ENCODE data around the gene OR2A7.
"Not testable (repeated sequence)": the region's sequence is repeated elsewhere in the genome, so short reads cannot be mapped to it uniquely, and the experiment has no call there.

OR2A7 gene

GRCh38 chr7:144233039-144233438, 31.6 kb downstream of the OR2A7 start:
- H3K9me2 ChIP-seq (replicated peaks; ENCODE audit: insufficient read depth, low read length); H2AFZ ChIP-seq (ENCODE audit: low read length); H3K9me3 ChIP-seq (replicated peaks; ENCODE audit: insufficient read depth, low read length); H3K27ac ChIP-seq (ENCODE audit: low read length); H3K9ac ChIP-seq (ENCODE audit: low read length); H3K27me3 ChIP-seq (replicated peaks; ENCODE audit: insufficient read depth, low read length); H3F3A ChIP-seq (ENCODE audit: insufficient read depth, low read length); H3K4me1 ChIP-seq (ENCODE audit: low read length); H4K20me1 ChIP-seq (ENCODE audit: insufficient read depth, low read length); DNase-seq; H3K79me2 ChIP-seq (ENCODE audit: low read length); H3K36me3 ChIP-seq (replicated peaks; ENCODE audit: insufficient read depth, low read length); H3K4me2 ChIP-seq (ENCODE audit: low read depth, low read length); H3K4me3 ChIP-seq (ENCODE audit: low read length): not testable (repeated sequence)

- H3K9me2 ChIP-seq (replicated peaks; ENCODE audit: insufficient read depth, low read length); H3K4me1 ChIP-seq (ENCODE audit: low read length); H3K9ac ChIP-seq (ENCODE audit: low read length); DNase-seq; H3K36me3 ChIP-seq (replicated peaks; ENCODE audit: insufficient read depth, low read length); H3K9me3 ChIP-seq (replicated peaks; ENCODE audit: insufficient read depth, low read length); H3K4me2 ChIP-seq (ENCODE audit: low read depth, low read length); H3K27me3 ChIP-seq (replicated peaks; ENCODE audit: insufficient read depth, low read length); H3K79me2 ChIP-seq (ENCODE audit: low read length); H3K4me3 ChIP-seq (ENCODE audit: low read length); H4K20me1 ChIP-seq (ENCODE audit: insufficient read depth, low read length); H3K27ac ChIP-seq (ENCODE audit: low read length); H2AFZ ChIP-seq (ENCODE audit: low read length); H3F3A ChIP-seq (ENCODE audit: insufficient read depth, low read length): not testable (repeated sequence)
These were observed 33.6 kb downstream of the OR2A7 start for GRCh38 chr7:144231027-144231426.

DNA sequence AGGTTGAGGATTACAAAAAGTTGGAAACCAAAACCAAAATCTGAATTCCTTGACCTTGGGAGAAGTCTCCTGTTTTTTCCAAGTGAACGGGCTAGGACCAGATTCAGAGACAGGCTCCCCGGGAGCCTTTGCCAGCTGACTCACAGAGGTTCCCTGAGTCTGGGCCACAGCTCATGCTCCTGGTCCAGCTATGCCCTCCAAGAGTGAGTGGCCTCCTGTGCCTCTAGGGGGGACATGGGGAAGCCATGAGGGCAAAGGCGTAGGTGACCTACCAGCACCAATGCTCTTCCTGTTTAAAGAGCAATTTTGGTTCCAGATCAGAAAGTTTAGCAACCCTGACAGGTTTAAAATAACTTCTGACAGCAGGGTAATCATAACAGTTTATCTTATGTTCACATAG, 35.8 kb downstream of the OR2A7 start:
- not testable (repeated sequence) for H3K4me2 ChIP-seq (ENCODE audit: low read depth, low read length); H3K9me3 ChIP-seq (replicated peaks; ENCODE audit: insufficient read depth, low read length); H4K20me1 ChIP-seq (ENCODE audit: insufficient read depth, low read length); H3K27me3 ChIP-seq (replicated peaks; ENCODE audit: insufficient read depth, low read length); H3K9me2 ChIP-seq (replicated peaks; ENCODE audit: insufficient read depth, low read length); H3K9ac ChIP-seq (ENCODE audit: low read length); H3K4me1 ChIP-seq (ENCODE audit: low read length); H2AFZ ChIP-seq (ENCODE audit: low read length); H3F3A ChIP-seq (ENCODE audit: insufficient read depth, low read length); DNase-seq; H3K4me3 ChIP-seq (ENCODE audit: low read length); H3K79me2 ChIP-seq (ENCODE audit: low read length); H3K36me3 ChIP-seq (replicated peaks; ENCODE audit: insufficient read depth, low read length); H3K27ac ChIP-seq (ENCODE audit: low read length)

- H3K4me3 ChIP-seq (ENCODE audit: low read length); H2AFZ ChIP-seq (ENCODE audit: low read length); DNase-seq; H3K9me3 ChIP-seq (replicated peaks; ENCODE audit: insufficient read depth, low read length); H3K27ac ChIP-seq (ENCODE audit: low read length); H3K4me2 ChIP-seq (ENCODE audit: low read depth, low read length); H3K36me3 ChIP-seq (replicated peaks; ENCODE audit: insufficient read depth, low read length); H3K27me3 ChIP-seq (replicated peaks; ENCODE audit: insufficient read depth, low read length); H3F3A ChIP-seq (ENCODE audit: insufficient read depth, low read length); H3K9ac ChIP-seq (ENCODE audit: low read length); H3K79me2 ChIP-seq (ENCODE audit: low read length); H3K4me1 ChIP-seq (ENCODE audit: low read length); H4K20me1 ChIP-seq (ENCODE audit: insufficient read depth, low read length); H3K9me2 ChIP-seq (replicated peaks; ENCODE audit: insufficient read depth, low read length): not testable (repeated sequence)
These were observed 37.7 kb downstream of the OR2A7 start for GRCh38 chr7:144226866-144227265.

- H3K4me2 ChIP-seq (ENCODE audit: low read depth, low read length); DNase-seq; H3K79me2 ChIP-seq (ENCODE audit: low read length); H3K27ac ChIP-seq (ENCODE audit: low read length); H3K4me3 ChIP-seq (ENCODE audit: low read length); H3K36me3 ChIP-seq (replicated peaks; ENCODE audit: insufficient read depth, low read length); H4K20me1 ChIP-seq (ENCODE audit: insufficient read depth, low read length); H2AFZ ChIP-seq (ENCODE audit: low read length); H3K4me1 ChIP-seq (ENCODE audit: low read length); H3K9me3 ChIP-seq (replicated peaks; ENCODE audit: insufficient read depth, low read length); H3K9ac ChIP-seq (ENCODE audit: low read length); H3K9me2 ChIP-seq (replicated peaks; ENCODE audit: insufficient read depth, low read length); H3K27me3 ChIP-seq (replicated peaks; ENCODE audit: insufficient read depth, low read length); H3F3A ChIP-seq (ENCODE audit: insufficient read depth, low read length): not testable (repeated sequence)
These were observed 40.9 kb downstream of the OR2A7 start for GRCh38 chr7:144223675-144224074.

DNA sequence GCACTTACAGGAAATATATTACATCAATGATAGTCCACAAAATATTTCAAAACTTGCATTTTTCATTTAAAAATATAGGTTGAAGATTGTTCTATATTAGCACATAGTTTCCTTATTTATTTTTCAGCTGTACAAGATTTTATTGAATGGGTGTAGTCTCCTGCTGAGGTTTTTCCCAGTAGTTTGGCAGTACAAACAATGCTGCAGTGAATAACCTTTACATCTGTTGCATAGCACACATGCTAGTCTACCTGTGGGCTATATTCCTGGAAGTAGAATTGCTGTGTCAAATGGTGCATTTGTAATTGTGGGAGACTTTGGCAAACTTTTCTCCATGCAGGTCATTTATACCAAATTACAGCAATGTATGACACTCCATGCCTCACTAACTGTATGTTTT, 44.1 kb downstream of the OR2A7 start:
- H4K20me1 ChIP-seq (ENCODE audit: insufficient read depth, low read length); H3F3A ChIP-seq (ENCODE audit: insufficient read depth, low read length); H3K27me3 ChIP-seq (replicated peaks; ENCODE audit: insufficient read depth, low read length); H3K79me2 ChIP-seq (ENCODE audit: low read length); H3K27ac ChIP-seq (ENCODE audit: low read length); H3K4me2 ChIP-seq (ENCODE audit: low read depth, low read length); H2AFZ ChIP-seq (ENCODE audit: low read length); H3K9me2 ChIP-seq (replicated peaks; ENCODE audit: insufficient read depth, low read length); H3K36me3 ChIP-seq (replicated peaks; ENCODE audit: insufficient read depth, low read length); DNase-seq; H3K9me3 ChIP-seq (replicated peaks; ENCODE audit: insufficient read depth, low read length); H3K4me1 ChIP-seq (ENCODE audit: low read length); H3K9ac ChIP-seq (ENCODE audit: low read length); H3K4me3 ChIP-seq (ENCODE audit: low read length): not testable (repeated sequence)

- H3K4me3 ChIP-seq (ENCODE audit: low read length), result not testable (repeated sequence)
These were observed 45.4 kb downstream of the OR2A7 start for GRCh38 chr7:144219149-144219548.

GRCh38 chr7:144218581-144218980, 46.0 kb downstream of the OR2A7 start:
- not testable (repeated sequence) for H3K4me3 ChIP-seq (ENCODE audit: low read length); H2AFZ ChIP-seq (ENCODE audit: low read length); H3K9me2 ChIP-seq (replicated peaks; ENCODE audit: insufficient read depth, low read length); H3K9me3 ChIP-seq (replicated peaks; ENCODE audit: insufficient read depth, low read length); DNase-seq; H3K4me1 ChIP-seq (ENCODE audit: low read length); H3K4me2 ChIP-seq (ENCODE audit: low read depth, low read length); H3K27ac ChIP-seq (ENCODE audit: low read length); H4K20me1 ChIP-seq (ENCODE audit: insufficient read depth, low read length); H3K9ac ChIP-seq (ENCODE audit: low read length); H3K79me2 ChIP-seq (ENCODE audit: low read length); H3K27me3 ChIP-seq (replicated peaks; ENCODE audit: insufficient read depth, low read length); H3K36me3 ChIP-seq (replicated peaks; ENCODE audit: insufficient read depth, low read length); H3F3A ChIP-seq (ENCODE audit: insufficient read depth, low read length)

More at GRCh38 chr7:144219149-144219548, 45.4 kb downstream of the OR2A7 start:
- not testable (repeated sequence) for DNase-seq; H3K9me3 ChIP-seq (replicated peaks; ENCODE audit: insufficient read depth, low read length); H3K4me2 ChIP-seq (ENCODE audit: low read depth, low read length); H3K9me2 ChIP-seq (replicated peaks; ENCODE audit: insufficient read depth, low read length); H3K27ac ChIP-seq (ENCODE audit: low read length); H2AFZ ChIP-seq (ENCODE audit: low read length); H3K27me3 ChIP-seq (replicated peaks; ENCODE audit: insufficient read depth, low read length); H4K20me1 ChIP-seq (ENCODE audit: insufficient read depth, low read length); H3K9ac ChIP-seq (ENCODE audit: low read length); H3K4me1 ChIP-seq (ENCODE audit: low read length); H3F3A ChIP-seq (ENCODE audit: insufficient read depth, low read length); H3K79me2 ChIP-seq (ENCODE audit: low read length); H3K36me3 ChIP-seq (replicated peaks; ENCODE audit: insufficient read depth, low read length)
